Epithelial cell of esophagus (primary cell): Measurements from ENCODE around the gene ZNF407.

Source experiments
- DNase-seq: peaks from one replicate; pipeline ENCODE4 v3.0.0; 2010; ENCODE audit warnings: low read depth
- H3K4me3 ChIP-seq: 2 replicates; pipeline ENCODE4 v1.5.1; 2011; ENCODE audit warnings: mild to moderate bottlenecking, low read length, control low read depth
- TF ChIP-seq, protein P1 (sequence below): IDR thresholded peaks from 2 replicates; pipeline ENCODE4 v1.5.1; 2011; ENCODE audit warnings: low read depth, mild to moderate bottlenecking, low read length, control low read depth, inconsistent platforms; ENCODE audit not compliant: insufficient read depth; ENCODE audit errors: missing control alignments

The ZNF407 gene

DNA sequence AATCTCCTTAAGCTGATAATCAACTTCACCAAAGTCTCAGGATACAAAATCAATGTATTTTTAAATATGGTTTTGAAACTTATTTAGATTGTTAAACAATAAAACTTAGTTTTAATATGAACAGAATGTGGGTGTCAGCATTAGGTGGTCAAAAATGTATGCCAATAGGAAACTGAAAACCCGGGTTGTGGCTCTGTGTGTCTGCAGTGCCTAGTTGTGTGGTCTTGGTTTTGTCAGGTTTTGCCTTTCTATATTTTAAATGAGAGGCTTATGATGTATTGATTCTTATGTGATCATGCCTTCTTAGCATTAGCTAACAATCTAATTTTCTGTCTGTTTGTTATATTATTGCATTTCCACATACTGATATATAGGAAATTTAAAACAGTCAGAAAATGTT, 227.8 kb downstream of the ZNF407 start:
- no peak for DNase-seq
- H3K4me3 ChIP-seq = no peak overlapping the region
- TF ChIP-seq, protein P1, sequence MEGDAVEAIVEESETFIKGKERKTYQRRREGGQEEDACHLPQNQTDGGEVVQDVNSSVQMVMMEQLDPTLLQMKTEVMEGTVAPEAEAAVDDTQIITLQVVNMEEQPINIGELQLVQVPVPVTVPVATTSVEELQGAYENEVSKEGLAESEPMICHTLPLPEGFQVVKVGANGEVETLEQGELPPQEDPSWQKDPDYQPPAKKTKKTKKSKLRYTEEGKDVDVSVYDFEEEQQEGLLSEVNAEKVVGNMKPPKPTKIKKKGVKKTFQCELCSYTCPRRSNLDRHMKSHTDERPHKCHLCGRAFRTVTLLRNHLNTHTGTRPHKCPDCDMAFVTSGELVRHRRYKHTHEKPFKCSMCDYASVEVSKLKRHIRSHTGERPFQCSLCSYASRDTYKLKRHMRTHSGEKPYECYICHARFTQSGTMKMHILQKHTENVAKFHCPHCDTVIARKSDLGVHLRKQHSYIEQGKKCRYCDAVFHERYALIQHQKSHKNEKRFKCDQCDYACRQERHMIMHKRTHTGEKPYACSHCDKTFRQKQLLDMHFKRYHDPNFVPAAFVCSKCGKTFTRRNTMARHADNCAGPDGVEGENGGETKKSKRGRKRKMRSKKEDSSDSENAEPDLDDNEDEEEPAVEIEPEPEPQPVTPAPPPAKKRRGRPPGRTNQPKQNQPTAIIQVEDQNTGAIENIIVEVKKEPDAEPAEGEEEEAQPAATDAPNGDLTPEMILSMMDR = no peak

DNA sequence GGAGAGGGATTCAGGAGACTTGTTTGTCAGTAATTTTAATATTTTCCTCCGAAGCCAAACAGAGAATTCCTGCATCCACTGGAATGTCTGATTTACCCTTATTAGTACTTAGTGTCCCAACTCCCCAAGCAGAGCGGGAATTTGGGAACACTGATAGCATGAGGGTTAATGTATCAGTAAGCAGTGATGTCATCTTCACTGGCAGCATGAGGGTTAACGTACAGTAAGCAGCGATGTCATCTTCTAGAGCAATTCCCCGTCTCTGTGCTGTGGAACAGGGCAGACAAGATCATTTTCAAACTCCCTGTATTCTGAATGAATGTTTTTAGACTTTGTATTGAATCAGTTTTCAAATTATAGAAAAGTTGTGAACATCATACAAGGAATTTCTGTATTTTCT, 228.9 kb downstream of the ZNF407 start:
- TF ChIP-seq, protein P1 = no peak
- DNase-seq = no peak
- H3K4me3 ChIP-seq = no peak overlapping the region

DNA sequence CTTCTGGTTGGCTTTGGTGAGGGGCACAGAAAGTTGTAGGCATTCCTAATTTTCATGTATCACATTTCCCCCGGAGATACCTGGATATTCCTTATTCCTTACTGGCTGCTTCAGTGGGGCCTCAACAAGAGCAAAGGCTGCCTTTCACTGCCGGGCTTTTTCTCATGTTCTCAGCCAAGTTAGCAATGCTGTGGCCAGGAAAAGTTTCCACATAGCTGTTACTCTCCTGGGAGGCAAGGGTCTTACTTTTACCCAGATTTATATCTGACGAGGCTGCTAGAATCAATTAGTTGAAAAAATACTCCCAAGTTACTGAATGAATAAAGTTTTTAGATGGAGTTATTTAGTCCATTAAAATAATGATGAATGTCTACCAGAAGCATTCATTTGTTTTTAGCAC, 230.5 kb downstream of the ZNF407 start:
- TF ChIP-seq, protein P1 = no peak
- no peak for DNase-seq
- H3K4me3 ChIP-seq = no peak overlapping the region

DNA sequence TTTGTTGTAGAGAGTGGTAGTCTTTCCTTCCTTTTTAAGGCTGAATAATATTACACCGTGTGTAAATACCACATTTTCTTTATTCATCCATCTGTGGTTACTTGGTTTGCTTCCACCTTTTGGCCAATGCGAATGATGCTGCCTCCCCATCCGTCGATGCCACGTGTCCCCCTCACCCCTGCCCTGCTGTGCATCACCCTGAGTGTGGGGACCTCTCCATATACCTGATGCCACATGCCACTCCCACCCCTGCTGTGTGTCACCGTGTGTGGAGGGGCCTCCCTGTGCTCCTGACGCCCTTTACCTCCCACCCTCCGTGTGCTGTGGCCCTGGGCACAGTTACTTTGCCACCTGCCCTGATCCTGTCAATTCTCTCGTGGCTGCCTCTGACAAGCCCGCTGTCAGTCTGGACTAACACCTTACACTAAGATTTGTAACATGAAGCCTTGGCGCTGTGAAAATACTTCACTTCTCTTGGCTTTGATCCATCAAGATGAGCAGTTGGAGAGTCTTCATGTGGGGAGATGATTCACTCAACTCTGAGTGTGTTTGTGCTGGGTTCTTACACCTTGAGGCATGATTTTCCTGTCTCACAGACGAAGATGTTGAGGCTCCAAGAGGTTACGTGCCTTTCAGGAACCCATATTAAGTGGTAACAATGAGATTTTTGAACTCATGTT, 234.0 kb downstream of the ZNF407 start:
- TF ChIP-seq, protein P1 = no peak
- H3K4me3 ChIP-seq = no peak overlapping the region
- peak; percentile 96 for DNase-seq

DNA sequence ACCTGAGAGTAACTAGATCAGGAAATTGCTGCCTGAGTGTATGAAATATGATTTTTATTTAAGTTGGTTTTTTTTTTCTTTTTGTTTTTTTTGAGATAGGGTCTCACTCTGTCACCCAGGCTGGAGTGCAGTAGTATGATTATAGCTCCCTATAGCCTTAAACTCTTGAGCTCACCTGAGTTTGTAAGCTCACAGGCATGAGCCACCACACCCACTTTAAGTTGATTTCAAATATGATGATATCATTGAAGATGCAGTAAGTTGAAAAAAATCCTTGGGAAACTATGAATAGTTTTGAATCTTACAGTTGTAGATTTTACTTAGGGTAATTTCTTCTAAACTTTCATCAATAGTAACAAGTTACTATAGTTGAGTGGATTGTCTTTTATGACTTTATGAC, 234.7 kb downstream of the ZNF407 start:
- peak; percentile 78 for DNase-seq
- no peak overlapping the region for H3K4me3 ChIP-seq
- TF ChIP-seq, protein P1 = no peak

DNA sequence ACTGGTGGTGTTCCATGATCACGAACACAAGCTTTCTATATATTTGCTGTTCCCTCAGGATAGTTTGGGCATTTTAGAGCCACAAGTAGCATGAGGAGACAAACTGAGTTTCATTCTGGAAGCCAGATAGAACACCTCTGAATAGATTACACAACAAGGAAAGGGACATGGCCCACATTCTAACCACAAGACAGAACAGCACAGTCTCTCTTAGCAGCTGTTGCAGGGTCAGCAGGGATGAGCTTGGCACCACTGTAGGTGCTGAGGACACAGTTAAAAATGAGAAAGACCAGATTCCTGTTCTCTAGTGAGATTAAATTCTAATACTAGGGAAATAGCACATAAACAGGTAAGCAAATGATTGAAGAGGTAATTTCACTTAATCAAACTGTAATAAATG, 235.3 kb downstream of the ZNF407 start:
- peak; percentile 13 for DNase-seq
- no peak overlapping the region for H3K4me3 ChIP-seq
- TF ChIP-seq, protein P1 = no peak

DNA sequence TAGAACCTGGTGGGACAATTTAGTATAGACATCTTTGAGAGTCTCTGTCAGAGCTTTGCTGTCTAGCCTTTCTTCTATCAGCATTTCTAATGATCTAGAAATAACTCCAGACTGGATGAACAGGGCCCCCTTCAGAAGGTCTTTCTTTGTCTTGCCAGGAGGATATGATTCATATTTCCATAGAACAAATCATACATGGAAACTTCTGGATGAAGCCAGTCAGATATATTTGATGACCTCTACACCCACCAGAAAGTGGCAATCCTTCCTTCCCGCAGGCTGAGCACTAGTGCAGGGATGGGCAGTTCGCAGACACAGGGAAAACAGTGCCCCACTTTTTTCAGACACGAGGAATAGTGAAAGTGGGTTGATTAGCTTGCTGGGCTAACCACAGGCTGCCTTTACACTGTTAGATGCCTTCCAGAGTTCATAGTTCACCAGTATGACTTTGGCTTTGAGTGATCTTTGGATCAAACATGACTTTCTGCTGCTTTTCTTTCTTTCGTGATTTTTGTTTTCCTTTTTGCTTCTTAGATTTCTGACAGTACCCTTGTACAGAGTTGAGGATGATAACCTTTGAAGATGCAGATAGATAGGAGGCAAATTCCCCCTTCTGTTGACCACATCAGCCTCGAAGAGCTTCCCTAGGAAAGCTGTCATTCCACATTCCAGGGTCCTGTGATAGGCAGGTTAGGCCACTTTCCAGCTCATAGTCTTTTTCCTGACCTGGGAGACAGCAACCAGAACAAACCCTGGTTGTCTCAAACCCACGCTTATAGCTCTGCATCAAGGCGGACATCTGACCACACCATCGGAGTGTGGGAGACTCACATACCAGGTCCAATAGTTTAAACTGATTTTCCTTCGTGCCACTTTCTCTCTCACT, 237.0 kb downstream of the ZNF407 start:
- peak; percentile 48 for DNase-seq
- H3K4me3 ChIP-seq = no peak overlapping the region
- TF ChIP-seq, protein P1 = no peak
